ENCODE measurements around the gene CHST15. TPM values are rescaled to one million over a fixed set of nuclear protein-coding genes. Genes with fewer than 3 reads are reported as not detected.

The CHST15 gene
- total RNA-seq, 2 experiments from 2014 or later, result 0.12 to 0.25 TPM

DNA sequence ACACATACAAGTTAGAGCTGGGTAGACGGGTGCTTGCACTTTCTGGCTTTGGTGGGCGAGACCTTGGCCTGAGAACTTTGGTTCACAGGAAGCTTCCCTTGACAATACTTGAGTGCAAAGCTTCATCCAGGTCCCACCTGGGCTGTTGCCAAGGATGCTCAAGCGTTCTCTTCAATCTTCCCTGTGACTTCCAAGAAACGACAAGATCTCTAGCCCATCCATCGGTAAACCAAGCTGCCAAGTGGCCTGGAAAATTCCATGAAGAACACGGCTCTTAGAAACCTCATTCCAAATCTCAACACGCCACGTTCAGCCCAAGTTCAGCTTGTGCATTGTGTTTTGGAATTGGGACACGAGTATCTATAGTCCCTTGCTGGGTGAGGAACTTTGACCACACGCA lies 84.7 kb downstream of the CHST15 start:
- peaks cover 4% of the 10 kb centered on the region for H3K9me3 Mint-ChIP-seq
- peaks cover 3% of the 10 kb centered on the region for H3K27me3 Mint-ChIP-seq
- H3K27ac Mint-ChIP-seq, result no peak overlapping the region
- no peaks in the 10 kb centered on the region for H3K4me1 Mint-ChIP-seq
- H3K36me3 Mint-ChIP-seq, result no peaks in the 10 kb centered on the region
- no peak overlapping the region for H3K4me3 Mint-ChIP-seq
- DNase-seq, result no peak

DNA sequence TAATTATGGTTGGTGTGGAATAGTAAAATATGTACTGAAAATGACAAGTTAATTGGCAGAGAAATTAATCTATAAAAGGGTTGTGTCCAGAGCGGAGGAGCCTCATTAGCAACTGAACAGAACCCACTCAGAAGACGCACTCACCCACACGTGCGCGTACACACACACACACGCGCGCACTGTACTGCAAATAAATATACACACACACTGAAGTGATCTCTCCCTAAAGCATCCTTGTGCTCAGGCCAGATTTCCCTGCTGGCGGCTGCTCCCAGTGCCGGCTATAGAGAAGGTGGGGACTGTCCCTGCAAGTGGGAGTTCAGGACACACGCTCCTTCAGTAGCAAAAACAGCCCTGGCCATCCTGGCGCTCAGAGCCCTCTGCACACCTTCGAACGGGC lies 85.2 kb downstream of the CHST15 start:
- no peaks in the 10 kb centered on the region for H3K9me3 Mint-ChIP-seq
- H3K4me3 Mint-ChIP-seq, result no peak overlapping the region
- peaks cover 3% of the 10 kb centered on the region for H3K27me3 Mint-ChIP-seq
- H3K4me1 Mint-ChIP-seq, result no peaks in the 10 kb centered on the region
- H3K36me3 Mint-ChIP-seq, result no peaks in the 10 kb centered on the region
- DNase-seq, result no peak
- H3K27ac Mint-ChIP-seq, result no peak overlapping the region

DNA sequence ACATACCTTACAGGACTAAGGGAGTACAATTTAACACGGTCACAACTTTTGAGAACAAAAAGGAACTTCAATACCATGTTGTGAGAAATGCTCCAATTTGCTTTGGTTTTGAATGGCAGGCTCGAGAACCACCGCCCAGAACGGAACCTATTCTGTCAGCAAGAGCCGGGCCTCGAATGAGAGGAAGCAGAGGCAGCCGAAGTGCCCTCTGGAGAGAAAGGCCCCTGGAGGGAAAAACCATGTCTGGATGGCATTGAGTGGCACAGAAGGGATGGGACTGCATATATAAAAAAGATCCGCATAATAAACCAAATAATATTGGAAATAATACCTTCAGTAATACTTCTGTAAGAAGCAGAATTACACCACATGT lies 85.6 kb downstream of the CHST15 start:
- no peak overlapping the region for H3K4me3 Mint-ChIP-seq

DNA sequence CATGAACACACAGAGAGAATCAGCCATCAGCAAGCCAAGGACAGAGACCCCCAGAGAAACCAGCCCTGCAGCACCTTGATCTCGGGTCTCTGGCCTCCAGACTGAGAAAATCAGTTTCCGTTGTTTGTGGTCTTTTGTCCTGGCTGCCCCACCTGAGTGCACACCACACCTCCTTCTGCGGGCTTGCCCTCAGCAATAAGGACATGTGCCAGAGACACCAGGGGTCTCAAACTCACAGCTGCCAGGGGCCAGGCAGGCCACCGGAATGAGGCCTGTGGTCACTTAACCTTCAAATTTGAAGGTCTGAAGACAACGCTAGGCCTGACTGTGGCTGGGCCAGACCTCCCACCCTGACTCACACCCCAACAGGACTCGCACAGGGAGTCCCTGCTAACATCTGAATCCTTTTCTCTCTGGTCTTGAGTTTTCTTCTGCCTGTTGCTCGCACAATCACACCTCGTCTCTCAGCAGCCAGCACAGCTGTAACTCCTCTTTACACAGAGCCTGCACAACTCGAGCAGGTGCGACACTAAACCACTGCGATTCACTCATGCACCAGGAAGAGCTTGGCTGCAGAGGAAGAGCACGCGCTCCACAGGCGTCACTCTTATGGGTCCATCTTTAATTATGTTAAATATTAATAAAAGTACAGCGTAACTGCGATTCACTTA lies 86.2 kb downstream of the CHST15 start:
- no peaks in the 10 kb centered on the region for H3K9me3 Mint-ChIP-seq
- DNase-seq, result no peak
- H3K36me3 Mint-ChIP-seq, result no peaks in the 10 kb centered on the region
- no peaks in the 10 kb centered on the region for H3K4me1 Mint-ChIP-seq
- H3K27me3 Mint-ChIP-seq, result peaks cover 3% of the 10 kb centered on the region
- H3K27ac Mint-ChIP-seq, result no peak overlapping the region
- H3K4me3 Mint-ChIP-seq, result no peak overlapping the region

More for the DNA sequence above, 85.6 kb downstream of the CHST15 start:
- Mint-ChIP-seq H3K9me3 (no peaks in the 10 kb centered on the region), H3K36me3 (no peaks in the 10 kb centered on the region), H3K27me3 (peaks cover 3% of the 10 kb centered on the region), H3K4me1 (no peaks in the 10 kb centered on the region), H3K27ac (no peak overlapping the region)
- DNase-seq, result no peak

DNA sequence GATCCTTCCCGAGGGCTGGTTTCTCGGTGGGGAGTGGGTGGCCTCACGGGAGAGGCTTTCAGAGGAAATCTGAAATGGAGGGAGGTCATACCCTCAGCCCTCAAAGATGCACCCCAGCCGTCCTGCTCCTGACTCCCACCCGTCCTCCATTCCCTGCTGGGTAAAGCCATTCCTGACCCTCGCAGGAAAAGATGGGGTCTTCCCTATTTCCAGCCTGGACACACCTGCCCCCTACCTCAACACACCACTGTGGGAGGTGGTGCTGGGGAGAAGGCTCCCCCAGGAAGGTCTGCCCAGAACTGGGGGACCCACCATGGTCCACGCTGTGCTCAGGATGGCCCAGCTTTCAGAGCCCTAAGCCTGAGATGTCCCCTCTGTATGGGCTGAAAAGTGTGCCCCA lies 86.9 kb downstream of the CHST15 start:
- no peak for DNase-seq
- no peaks in the 10 kb centered on the region for H3K9me3 Mint-ChIP-seq
- no peaks in the 10 kb centered on the region for H3K36me3 Mint-ChIP-seq

DNA sequence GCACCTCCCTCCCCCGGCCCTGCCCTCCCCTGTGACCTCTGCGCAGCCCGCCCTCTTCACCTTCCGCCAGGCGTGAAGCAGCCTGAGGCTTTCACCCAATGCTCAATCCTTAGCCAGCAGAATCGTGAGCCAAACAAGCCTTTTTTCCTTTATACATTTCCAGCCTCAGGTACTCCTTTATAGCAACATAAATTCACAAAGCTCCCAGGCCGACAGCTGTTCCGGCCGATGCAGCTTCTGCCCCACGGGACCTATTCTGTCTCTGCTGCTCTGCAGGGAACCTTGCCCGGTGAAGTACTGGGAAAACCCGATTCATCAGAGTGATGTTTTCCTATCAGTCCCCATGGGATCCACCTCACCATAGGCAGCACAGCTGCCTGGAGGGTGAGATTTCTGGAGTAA lies 87.4 kb downstream of the CHST15 start:
- Mint-ChIP-seq H3K4me1 (no peaks in the 10 kb centered on the region), H3K36me3 (no peaks in the 10 kb centered on the region), H3K27me3 (peaks cover 3% of the 10 kb centered on the region), H3K27ac (no peak overlapping the region), H3K4me3 (no peak overlapping the region), H3K9me3 (no peaks in the 10 kb centered on the region)
- no peak for DNase-seq

More for the DNA sequence above, 86.9 kb downstream of the CHST15 start:
- H3K27ac Mint-ChIP-seq, result no peak overlapping the region
- peaks cover 3% of the 10 kb centered on the region for H3K27me3 Mint-ChIP-seq
- H3K4me1 Mint-ChIP-seq, result no peaks in the 10 kb centered on the region
- no peak overlapping the region for H3K4me3 Mint-ChIP-seq

DNA sequence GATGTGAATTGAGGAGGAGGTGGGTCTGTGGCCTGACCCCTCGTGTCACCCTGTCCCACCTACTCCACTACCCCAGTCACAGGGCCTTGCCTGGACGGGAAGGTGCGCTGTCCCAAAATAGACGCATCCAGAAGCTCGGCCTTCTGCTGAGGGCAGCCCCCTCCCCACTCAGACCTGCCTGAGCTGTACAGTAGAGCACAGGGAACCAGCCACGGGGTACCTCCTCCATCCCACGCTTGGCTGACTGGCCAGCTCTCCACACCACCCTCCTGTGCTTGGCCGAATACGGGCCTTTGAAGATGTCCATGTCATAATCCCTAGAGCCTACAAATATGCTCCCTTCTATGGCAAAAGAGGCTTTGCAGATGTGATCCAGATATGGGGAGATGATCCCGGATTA lies 88.3 kb downstream of the CHST15 start:
- Mint-ChIP-seq H3K4me1 (no peaks in the 10 kb centered on the region), H3K36me3 (no peaks in the 10 kb centered on the region), H3K27me3 (peaks cover 3% of the 10 kb centered on the region)

DNA sequence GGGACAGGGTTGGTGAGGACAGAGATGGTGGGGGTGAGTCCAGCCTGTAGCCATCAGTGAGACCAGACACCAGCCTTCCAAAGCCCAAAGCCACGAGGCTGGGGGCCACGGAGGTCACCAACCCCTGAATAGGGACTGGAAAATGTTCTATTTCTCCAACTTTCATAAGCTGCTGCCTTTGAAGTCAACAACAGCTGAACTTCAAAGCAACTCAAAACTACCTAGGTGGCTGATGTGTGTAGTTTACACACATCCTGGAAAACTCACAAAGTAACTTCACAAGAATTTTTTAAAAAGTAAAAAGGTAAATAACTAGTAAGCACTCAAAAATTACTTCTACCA lies 88.8 kb downstream of the CHST15 start:
- no peak overlapping the region for H3K4me3 Mint-ChIP-seq
- H3K36me3 Mint-ChIP-seq, result no peaks in the 10 kb centered on the region
- H3K27ac Mint-ChIP-seq, result no peak overlapping the region
- peaks cover 3% of the 10 kb centered on the region for H3K27me3 Mint-ChIP-seq
- no peaks in the 10 kb centered on the region for H3K9me3 Mint-ChIP-seq
- no peaks in the 10 kb centered on the region for H3K4me1 Mint-ChIP-seq
- DNase-seq, result no peak

More for the DNA sequence above, 88.3 kb downstream of the CHST15 start:
- H3K4me3 Mint-ChIP-seq, result no peak overlapping the region
- H3K9me3 Mint-ChIP-seq, result no peaks in the 10 kb centered on the region
- DNase-seq, result no peak
- no peak overlapping the region for H3K27ac Mint-ChIP-seq

DNA sequence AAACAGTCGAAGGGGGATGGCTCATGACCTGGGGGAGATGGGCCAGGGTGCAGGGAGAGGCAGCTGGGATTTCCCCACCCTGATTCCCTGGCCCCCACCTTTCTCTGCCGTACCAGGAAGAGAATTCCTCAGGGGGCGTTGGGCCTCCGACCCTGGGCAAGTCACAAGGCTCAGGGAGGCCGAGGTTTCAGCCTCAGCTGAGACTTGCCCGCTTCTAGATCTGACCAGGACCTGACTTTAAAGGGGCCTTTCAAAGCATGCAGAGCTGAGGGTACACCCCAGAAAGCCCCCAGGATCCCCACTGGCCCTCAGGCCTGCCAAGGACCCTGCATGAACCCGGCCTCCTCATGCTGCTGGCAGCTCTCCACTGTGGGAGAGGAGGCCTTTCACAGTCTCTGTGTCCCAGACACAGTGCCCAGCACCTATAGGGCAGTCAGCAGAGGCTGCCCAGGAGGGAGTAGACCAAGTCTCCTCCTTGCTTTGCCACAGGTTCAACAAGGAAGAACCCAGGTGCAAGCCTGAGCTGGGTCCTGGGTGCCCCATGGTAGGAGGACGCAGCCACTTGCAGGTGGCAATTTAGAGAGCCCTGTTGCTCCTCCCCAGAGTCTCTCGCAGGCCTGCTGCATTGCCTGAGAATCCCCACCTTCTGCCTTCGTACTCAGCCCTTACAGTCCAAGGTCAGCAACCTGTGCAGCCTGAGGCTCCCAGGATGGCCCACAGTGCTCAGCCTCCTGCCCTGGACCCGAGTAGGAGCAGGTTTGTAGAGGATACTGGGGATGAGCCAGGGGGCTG lies 89.3 kb downstream of the CHST15 start:
- Mint-ChIP-seq H3K27ac (no peak overlapping the region), H3K4me3 (no peak overlapping the region), H3K27me3 (peaks cover 3% of the 10 kb centered on the region), H3K36me3 (no peaks in the 10 kb centered on the region), H3K9me3 (no peaks in the 10 kb centered on the region), H3K4me1 (no peaks in the 10 kb centered on the region)
- DNase-seq, result no peak

DNA sequence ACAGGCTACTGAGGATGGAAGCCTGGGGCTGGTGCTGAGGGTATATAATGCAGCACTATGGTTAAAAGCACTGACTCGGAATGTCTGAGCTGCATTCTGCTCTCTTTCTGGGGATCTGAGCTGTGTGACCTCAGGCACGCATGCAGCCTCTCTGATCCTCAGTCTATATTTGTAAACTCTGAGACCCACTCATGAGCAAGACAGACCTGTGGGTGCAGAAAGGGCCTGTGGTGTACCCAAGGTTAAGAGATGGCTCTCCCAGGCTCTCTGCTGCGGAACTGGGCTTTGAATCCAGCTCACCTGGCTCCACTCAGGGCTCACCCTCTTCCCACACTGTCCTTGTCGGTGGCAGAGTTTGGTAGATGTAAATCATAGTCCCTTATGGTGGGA lies 89.9 kb downstream of the CHST15 start:
- H3K27me3 Mint-ChIP-seq, result no peaks in the 10 kb centered on the region
- no peak for DNase-seq
- H3K4me3 Mint-ChIP-seq, result no peak overlapping the region
- H3K9me3 Mint-ChIP-seq, result no peaks in the 10 kb centered on the region
- no peaks in the 10 kb centered on the region for H3K4me1 Mint-ChIP-seq
- H3K36me3 Mint-ChIP-seq, result no peaks in the 10 kb centered on the region
- no peak overlapping the region for H3K27ac Mint-ChIP-seq

DNA sequence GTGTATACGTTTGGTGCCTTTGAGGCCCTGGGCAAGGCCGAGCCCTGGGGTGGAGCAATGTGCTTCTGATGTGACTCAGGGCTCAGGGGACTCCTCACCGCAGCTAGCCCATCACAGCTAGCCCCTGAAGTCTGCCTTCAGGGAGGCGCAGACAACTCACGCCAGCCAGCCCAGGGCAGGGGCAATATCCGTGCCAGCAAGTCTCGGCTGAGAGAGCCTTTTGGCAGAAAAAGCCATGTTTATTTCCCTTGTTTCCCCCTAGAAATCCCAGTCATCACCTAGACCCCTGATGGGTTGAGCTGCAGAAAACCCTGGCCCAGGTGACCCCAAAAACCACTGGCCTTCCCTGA lies 90.4 kb downstream of the CHST15 start:
- H3K4me1 Mint-ChIP-seq, result no peaks in the 10 kb centered on the region
- DNase-seq, result no peak
- H3K36me3 Mint-ChIP-seq, result no peaks in the 10 kb centered on the region
- H3K27ac Mint-ChIP-seq, result no peak overlapping the region
- H3K9me3 Mint-ChIP-seq, result no peaks in the 10 kb centered on the region
- no peak overlapping the region for H3K4me3 Mint-ChIP-seq
- H3K27me3 Mint-ChIP-seq, result peaks cover 4% of the 10 kb centered on the region

DNA sequence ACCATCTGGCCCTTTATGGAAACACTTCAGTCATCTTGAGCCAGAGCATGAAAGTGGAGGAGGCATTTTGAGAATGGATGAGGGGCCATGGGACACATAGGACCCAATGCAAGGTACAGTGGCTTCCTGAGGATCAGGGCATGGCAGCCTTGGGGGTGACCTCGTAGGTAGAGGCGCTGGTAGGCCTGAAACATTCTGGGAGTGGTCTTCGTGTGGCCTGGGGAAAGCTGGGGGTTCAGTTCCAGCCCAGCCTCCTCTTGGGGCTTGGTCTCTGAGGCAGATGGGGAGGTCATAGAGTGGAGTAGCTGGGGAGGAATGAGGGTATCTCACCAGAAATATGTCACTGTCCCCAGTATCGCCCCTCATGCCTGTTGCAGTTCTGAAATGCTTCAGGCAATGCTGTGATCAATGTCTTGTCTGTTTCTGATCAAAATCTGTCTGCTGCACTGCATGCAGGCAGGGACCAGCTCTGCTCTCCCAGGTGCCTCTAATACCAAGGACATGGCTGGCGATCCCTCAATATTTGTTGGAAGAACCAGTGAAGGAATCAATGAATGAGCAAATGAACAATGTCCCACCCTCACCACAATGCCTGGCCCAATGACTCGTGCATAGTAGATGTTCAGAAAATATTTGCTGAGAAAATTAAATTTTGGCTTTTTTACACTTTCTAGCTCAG lies 90.9 kb downstream of the CHST15 start:
- Mint-ChIP-seq H3K27ac (no peak overlapping the region), H3K4me3 (no peak overlapping the region), H3K4me1 (no peaks in the 10 kb centered on the region), H3K9me3 (no peaks in the 10 kb centered on the region), H3K27me3 (peaks cover 5% of the 10 kb centered on the region), H3K36me3 (no peaks in the 10 kb centered on the region)
- no peak for DNase-seq

DNA sequence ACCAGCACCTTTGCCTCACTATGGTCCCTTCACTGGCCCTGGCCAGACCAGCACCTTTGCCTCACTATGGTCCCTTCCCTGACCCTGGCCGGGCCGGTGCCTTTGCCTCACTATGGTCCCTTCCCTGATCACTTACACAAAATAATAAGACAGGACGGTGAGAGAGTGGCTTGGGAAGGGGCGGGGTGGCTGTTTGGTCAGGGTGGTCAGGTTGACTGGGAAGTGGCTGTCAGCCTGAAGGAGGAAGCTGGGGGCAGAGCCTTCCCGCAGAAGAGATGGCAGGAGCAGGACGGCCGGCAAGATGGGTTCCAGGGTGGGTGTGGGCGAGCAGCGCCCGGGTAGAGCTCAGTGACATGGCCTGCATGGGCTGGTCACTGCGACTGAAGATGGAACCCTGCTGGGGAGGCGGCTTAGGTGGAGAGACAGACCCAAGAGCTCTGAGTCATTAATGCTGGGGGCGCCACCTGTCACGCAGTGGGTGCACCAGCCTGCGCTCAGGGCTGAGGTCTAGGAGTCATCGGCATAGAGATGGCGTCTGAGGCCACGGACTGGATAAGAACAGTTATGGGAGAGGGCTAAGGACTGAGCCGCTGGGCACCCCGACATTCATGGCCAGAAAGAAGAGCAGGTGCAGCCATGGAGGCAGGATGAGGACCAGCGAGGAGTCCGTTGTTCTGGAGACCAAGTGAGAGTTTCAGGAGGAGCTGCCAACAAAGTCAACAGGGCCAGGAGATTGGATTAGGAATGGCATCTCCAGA lies 91.8 kb downstream of the CHST15 start:
- no peak overlapping the region for H3K4me3 Mint-ChIP-seq

DNA sequence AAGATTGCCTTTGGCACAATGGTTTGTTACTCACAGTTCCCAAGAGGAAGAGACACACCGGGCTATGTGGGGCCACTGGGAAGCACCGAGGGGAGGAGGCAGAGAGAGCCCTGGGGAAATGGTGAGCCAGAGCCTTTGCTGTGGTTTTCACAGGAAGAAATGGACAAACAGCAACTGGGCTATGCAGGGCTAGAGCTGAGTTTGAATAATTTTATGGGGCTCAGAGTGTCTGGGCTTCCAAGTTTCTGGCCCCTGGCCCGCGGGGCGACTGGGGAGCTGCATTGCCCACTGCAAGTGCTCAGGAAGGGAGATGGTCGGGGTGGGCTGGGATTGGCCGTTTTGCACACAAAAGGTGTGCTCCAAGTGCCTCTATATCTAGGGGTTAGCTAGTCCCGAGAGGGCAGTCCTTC lies 92.6 kb downstream of the CHST15 start:
- Mint-ChIP-seq H3K4me3 (no peak overlapping the region), H3K27me3 (peaks cover 17% of the 10 kb centered on the region), H3K27ac (no peak overlapping the region), H3K4me1 (no peaks in the 10 kb centered on the region), H3K9me3 (no peaks in the 10 kb centered on the region), H3K36me3 (no peaks in the 10 kb centered on the region)
- no peak for DNase-seq

More for the DNA sequence above, 91.8 kb downstream of the CHST15 start:
- no peak for DNase-seq
- no peaks in the 10 kb centered on the region for H3K36me3 Mint-ChIP-seq
- no peak overlapping the region for H3K27ac Mint-ChIP-seq
- H3K9me3 Mint-ChIP-seq, result no peaks in the 10 kb centered on the region
- H3K27me3 Mint-ChIP-seq, result peaks cover 10% of the 10 kb centered on the region
- no peaks in the 10 kb centered on the region for H3K4me1 Mint-ChIP-seq

DNA sequence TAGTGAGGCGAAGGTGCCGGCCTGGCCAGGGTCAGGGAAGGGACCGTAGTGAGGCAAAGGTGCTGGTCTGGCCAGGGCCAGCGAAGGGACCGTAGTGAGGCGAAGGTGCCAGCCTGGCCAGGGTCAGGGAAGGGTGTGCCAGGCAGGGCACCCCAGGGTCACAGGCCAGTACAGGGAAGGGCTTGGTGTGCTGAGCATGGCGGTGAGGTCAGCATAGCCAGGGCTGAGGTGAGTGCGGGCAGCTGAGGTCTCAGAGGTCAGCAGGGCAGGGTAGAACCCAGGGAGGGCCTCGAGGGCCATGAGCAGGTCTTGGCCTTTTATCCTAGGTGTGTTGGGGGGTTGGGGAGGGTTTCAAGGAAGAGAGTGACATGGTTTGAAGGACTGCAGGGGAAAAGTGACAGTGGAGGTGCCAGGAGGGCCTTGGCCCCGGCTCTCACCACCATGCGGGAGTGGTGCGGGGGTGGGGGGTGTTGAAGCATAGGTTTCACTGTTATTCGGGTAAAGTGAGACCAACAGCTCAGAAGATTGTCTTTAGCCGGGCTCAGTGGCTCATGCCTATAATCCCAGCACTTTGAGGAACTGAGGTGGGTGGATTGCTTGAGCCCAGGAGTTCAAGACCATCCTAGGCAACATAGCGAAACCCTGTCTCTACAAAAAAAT lies 93.3 kb downstream of the CHST15 start:
- Mint-ChIP-seq H3K9me3 (no peaks in the 10 kb centered on the region), H3K4me1 (peaks cover 1% of the 10 kb centered on the region), H3K4me3 (no peak overlapping the region), H3K36me3 (no peaks in the 10 kb centered on the region), H3K27me3 (peaks cover 25% of the 10 kb centered on the region), H3K27ac (no peak overlapping the region)
- DNase-seq, result no peak
